B cell (primary cell): ENCODE measurements around the gene PIK3R1. TPM values are rescaled to one million over a fixed set of nuclear protein-coding genes. Genes with fewer than 3 reads are reported as not detected.
A peak's percentile ranks its signal among the peaks of the same experiment; 100 is the strongest.

ENCODE experiments used
- ATAC-seq: fragments of 200-7000 bp; cut with Tn5 transposase; one replicate; pipeline ENCODE4 v1.10.0; 2021; ENCODE audit warnings: low read depth, mild to moderate bottlenecking, moderate number of reproducible peaks, moderate library complexity
- CTCF ChIA-PET: fragments of 350-600 bp; sonication (Branson Sonifier 250); formaldehyde crosslinking; loops from one replicate; lab custom pipeline; 2021; ENCODE audit warnings: antibody characterized with exemption, inconsistent platforms; lab: Charles Lee
- POLR2A ChIA-PET: fragments of 350-600 bp; sonication (Branson Sonifier 250); formaldehyde crosslinking; loops from one replicate; lab custom pipeline; 2021; ENCODE audit warnings: antibody characterized with exemption; lab: Charles Lee
- DNase-seq: peaks from one replicate; pipeline ENCODE4 v3.0.0; 2013
- H2AFZ ChIP-seq: 2 replicates; pipeline ENCODE4 v1.6.1; 2012; ENCODE audit warnings: mild to moderate bottlenecking, low read depth, low read length; ENCODE audit not compliant: insufficient read depth, poor library complexity, severe bottlenecking
- H3K27ac ChIP-seq, 2 donors: 1 replicate in 1 of 2; 2 replicates in 1 of 2; pipeline ENCODE4 v1.5.1; 2012 to 2013; ENCODE audit warnings: low read length in 2 of 2, mild to moderate bottlenecking in 2 of 2, moderate library complexity in 1 of 2
- H3K27me3 ChIP-seq, 4 experiments: fragments of 200-600 bp in 1 of 4; sonication (generic) in 1 of 4; replicated peaks in 1 of 4; 1 replicate in 2 of 4; 2 replicates in 2 of 4; pipeline versions ENCODE4 v1.6.1 to v1.7.0; 2013 to 2016; ENCODE audit warnings: low read length in 3 of 4, mild to moderate bottlenecking in 2 of 4, mixed read lengths in 1 of 4, moderate library complexity in 1 of 4; ENCODE audit not compliant: insufficient read depth in 4 of 4, control insufficient read depth in 3 of 4; ENCODE audit errors: control extremely low read depth in 1 of 4
- H3K36me3 ChIP-seq, 2 experiments: replicated peaks in 1 of 2; 1 replicate in 1 of 2; 2 replicates in 1 of 2; pipeline versions ENCODE4 v1.6.1 to v1.7.1; 2013; ENCODE audit warnings: low read length in 1 of 2; ENCODE audit not compliant: insufficient read depth in 2 of 2, control insufficient read depth in 1 of 2; ENCODE audit errors: control extremely low read depth in 1 of 2, extremely low read depth in 1 of 2
- H3K4me1 ChIP-seq, 2 donors: fragments of 200-600 bp in 1 of 2; sonication (generic) in 1 of 2; 1 replicate in 1 of 2; 2 replicates in 1 of 2; pipeline versions ENCODE4 v1.5.1 to v1.6.1; 2013 to 2017; ENCODE audit warnings: low read length in 2 of 2; ENCODE audit not compliant: control insufficient read depth in 2 of 2, insufficient read depth in 2 of 2
- H3K4me2 ChIP-seq: replicated peaks from 2 replicates; pipeline ENCODE3; 2012; ENCODE audit warnings: mild to moderate bottlenecking, low read depth, low read length; ENCODE audit not compliant: poor library complexity, severe bottlenecking
- H3K4me3 ChIP-seq, 5 experiments: fragments of 200-600 bp in 1 of 5; sonication (generic) in 1 of 5; 1 replicate in 3 of 5; 2 replicates in 2 of 5; pipeline versions ENCODE4 v1.5.1 to v1.7.0; 2011 to 2016; ENCODE audit warnings: low read length in 4 of 5, mild to moderate bottlenecking in 4 of 5, low read depth in 2 of 5, control low read depth in 1 of 5, moderate library complexity in 1 of 5; ENCODE audit not compliant: insufficient read depth in 1 of 5; ENCODE audit errors: control extremely low read depth in 1 of 5, extremely low read depth in 1 of 5
- H3K79me2 ChIP-seq: fragments of 200-600 bp; sonication (generic); one replicate; pipeline ENCODE4 v1.6.0; 2016; ENCODE audit warnings: low read length; ENCODE audit not compliant: control insufficient read depth, insufficient read depth
- H3K9ac ChIP-seq: fragments of 200-600 bp; sonication (generic); 2 replicates; pipeline ENCODE4 v1.6.1; 2017; ENCODE audit warnings: mild to moderate bottlenecking, low read length, moderate library complexity
- H3K9me3 ChIP-seq, 3 donors: one replicate each; pipeline versions ENCODE4 v1.6.1 to v1.7.1; 2013; ENCODE audit warnings: low read length in 2 of 3; ENCODE audit not compliant: control insufficient read depth in 2 of 3, insufficient read depth in 1 of 3; ENCODE audit errors: control extremely low read depth in 1 of 3
- H4K20me1 ChIP-seq: 2 replicates; pipeline ENCODE4 v1.6.0; 2012; ENCODE audit warnings: mild to moderate bottlenecking, low read length; ENCODE audit not compliant: insufficient read depth, control insufficient read depth, poor library complexity, severe bottlenecking
- H3K27ac Mint-ChIP-seq: one replicate; pipeline ENCODE4 v1.8.0; 2021; ENCODE audit warnings: mixed read lengths
- H3K27me3 Mint-ChIP-seq: one replicate; pipeline ENCODE4 v1.8.0; 2021; ENCODE audit warnings: mixed read lengths
- H3K4me1 Mint-ChIP-seq: one replicate; pipeline ENCODE4 v1.8.0; 2021; ENCODE audit warnings: mixed read lengths
- H3K4me3 Mint-ChIP-seq: one replicate; pipeline ENCODE4 v1.8.0; 2021; ENCODE audit warnings: mixed read lengths
- H3K9me3 Mint-ChIP-seq: one replicate; pipeline ENCODE4 v1.8.0; 2022; ENCODE audit warnings: mixed read lengths; ENCODE audit not compliant: insufficient read depth
- EZH2 ChIP-seq: IDR thresholded peaks from 2 replicates; pipeline ENCODE4 v1.6.1; 2012; ENCODE audit warnings: borderline replicate concordance, low read depth, mild to moderate bottlenecking, moderate library complexity, low read length; ENCODE audit not compliant: insufficient read depth, poor library complexity, severe bottlenecking
- WGBS: methylation state at CpG from one replicate; pipeline ENCODE4 v1.1.5; 2013; ENCODE audit warnings: missing lambda C conversion rate; ENCODE audit not compliant: insufficient coverage; 5-methylcytosine and 5-hydroxymethylcytosine counted together
- intact Hi-C: fragments of 100-400 bp; cut with micrococcal nuclease; formaldehyde crosslinking; loops from one replicate; pipeline ENCODE4 v1.10.0; 2022
- polyA minus RNA-seq: library from RNA; depleted of rRNA, polyadenylated mRNA; stranded (reverse); fragments of >200 nt; gene quantifications from 2 replicates; pipeline ENCODE4 v1.2.3, GENCODE V29; 2012
- polyA plus RNA-seq: library from polyadenylated mRNA; depleted of rRNA; stranded (reverse); fragments of >200 nt; gene quantifications from 2 replicates; pipeline ENCODE4 v1.2.3, GENCODE V29; 2012
- total RNA-seq, 2 donors: library from RNA; stranded (reverse); fragments of 120-200 nt in 1 of 2; gene quantifications; 1 replicate in 1 of 2; 2 replicates in 1 of 2; pipeline versions ENCODE4 v1.2.3 to v1.2.4, GENCODE V29; 2013 to 2022
- TF ChIP-seq, protein P1 (sequence below): fragments of 200-600 bp; IDR thresholded peaks from one replicate; pipeline ENCODE4 v1.8.0; 2022; ENCODE audit warnings: antibody characterized with exemption, mild to moderate bottlenecking

The PIK3R1 gene
- 63.8 and 73.3 TPM in 2 replicates for total RNA-seq
- 51.0 TPM for total RNA-seq (2013)
- 5.6 and 10.1 TPM in 2 replicates for polyA plus RNA-seq
- 37.9 and 42.2 TPM in 2 replicates for polyA minus RNA-seq

DNA sequence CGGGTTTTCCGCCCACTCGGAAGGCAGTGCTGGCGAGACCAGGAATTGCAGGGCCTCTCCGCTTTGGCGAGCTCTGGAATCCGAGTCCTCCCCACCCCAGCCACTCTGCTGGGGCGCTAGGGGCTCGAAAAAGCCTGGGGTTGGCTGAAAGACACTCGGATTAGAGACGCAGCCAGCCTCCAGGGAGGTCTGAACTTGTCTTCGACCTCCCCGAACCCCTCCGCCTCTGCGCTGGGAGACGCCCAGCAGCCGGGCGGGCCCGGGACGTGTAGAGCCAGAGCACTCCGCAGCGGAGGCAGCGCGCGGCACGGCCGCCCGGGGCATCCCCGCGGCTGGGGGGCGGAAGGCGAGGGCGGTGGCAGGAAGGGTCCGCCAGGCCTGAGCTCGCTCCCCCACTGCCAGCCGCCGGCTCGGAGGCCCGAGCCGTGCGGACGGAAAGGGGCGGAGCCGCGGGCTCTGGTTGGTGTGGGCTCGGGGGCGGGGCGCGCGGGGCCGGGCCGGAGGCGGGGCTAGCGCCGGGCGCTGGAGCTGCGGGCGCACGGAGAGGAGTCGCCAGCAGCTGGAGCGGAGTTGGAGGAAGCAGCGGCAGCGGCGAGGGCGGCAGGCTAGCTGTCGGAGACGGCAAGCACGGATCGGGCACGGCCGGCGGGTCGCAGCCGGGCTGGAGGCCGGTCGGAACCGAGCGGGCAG, at the start of gene PIK3R1:
Gene PIK3R1, plus strand, starts transcription at position 549 of the 690 bp plus-strand sequence. CDS start 10,920 bp downstream, outside the sequence.
- POLR2A ChIA-PET = interaction anchor here (0.6 to 1.5 kb wide), 9 partner anchors 16 to 1023 kb away, joined by 3 to 5 read pairs (median 4); no protein-coding TSS in a partner anchor
- Histone ChIP-seq H3K36me3 (peaks cover 0 to 2% of the 10 kb centered on the region in 2 experiments), H2AFZ (peak within 1 kb of the TSS; percentile 89), H3K27me3 (no peaks in the 10 kb centered on the region), H3K79me2 (peaks cover 44% of the 10 kb centered on the region), H3K4me2 (peak within 1 kb of the TSS; percentile 81), H3K4me3 (peak within 1 kb of the TSS; percentile 76 to 94 (median 88)), H3K27ac (peak within 1 kb of the TSS; percentile 90 to 92), H4K20me1 (peaks cover 26% of the 10 kb centered on the region), H3K9ac (peak within 1 kb of the TSS; percentile 79), H3K4me1 (peaks cover 22 to 24% of the 10 kb centered on the region in 2 donors), H3K9me3 (peaks cover 0 to 10% (median 9%) of the 10 kb centered on the region in 3 donors)
- H3K4me1 Mint-ChIP-seq = peaks cover 44% of the 10 kb centered on the region
- H3K27ac Mint-ChIP-seq = peak within 1 kb of the TSS; percentile 98
- under 1% methylated on average over 78 of the region's 78 CpGs for WGBS
- peak; percentile 97 for DNase-seq
- no peaks in the 10 kb centered on the region for H3K9me3 Mint-ChIP-seq
- TF ChIP-seq, protein P1, sequence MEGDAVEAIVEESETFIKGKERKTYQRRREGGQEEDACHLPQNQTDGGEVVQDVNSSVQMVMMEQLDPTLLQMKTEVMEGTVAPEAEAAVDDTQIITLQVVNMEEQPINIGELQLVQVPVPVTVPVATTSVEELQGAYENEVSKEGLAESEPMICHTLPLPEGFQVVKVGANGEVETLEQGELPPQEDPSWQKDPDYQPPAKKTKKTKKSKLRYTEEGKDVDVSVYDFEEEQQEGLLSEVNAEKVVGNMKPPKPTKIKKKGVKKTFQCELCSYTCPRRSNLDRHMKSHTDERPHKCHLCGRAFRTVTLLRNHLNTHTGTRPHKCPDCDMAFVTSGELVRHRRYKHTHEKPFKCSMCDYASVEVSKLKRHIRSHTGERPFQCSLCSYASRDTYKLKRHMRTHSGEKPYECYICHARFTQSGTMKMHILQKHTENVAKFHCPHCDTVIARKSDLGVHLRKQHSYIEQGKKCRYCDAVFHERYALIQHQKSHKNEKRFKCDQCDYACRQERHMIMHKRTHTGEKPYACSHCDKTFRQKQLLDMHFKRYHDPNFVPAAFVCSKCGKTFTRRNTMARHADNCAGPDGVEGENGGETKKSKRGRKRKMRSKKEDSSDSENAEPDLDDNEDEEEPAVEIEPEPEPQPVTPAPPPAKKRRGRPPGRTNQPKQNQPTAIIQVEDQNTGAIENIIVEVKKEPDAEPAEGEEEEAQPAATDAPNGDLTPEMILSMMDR = peak; percentile 40
- TF ChIP-seq EZH2 = no peak
- H3K4me3 Mint-ChIP-seq = peak within 1 kb of the TSS; percentile 85
- CTCF ChIA-PET = interaction anchor here (0.6 to 3.6 kb wide), 14 partner anchors 12 to 1007 kb away, joined by 3 to 15 read pairs (median 4); no protein-coding TSS in a partner anchor
- ATAC-seq = peak; percentile 84
- H3K27me3 Mint-ChIP-seq = no peaks in the 10 kb centered on the region
- intact Hi-C loops = loop anchor here (1.0 to 10.0 kb wide), 10 partner anchors 18 to 1661 kb away; partner anchors contain the start of genes CCNB1 and CD180

DNA sequence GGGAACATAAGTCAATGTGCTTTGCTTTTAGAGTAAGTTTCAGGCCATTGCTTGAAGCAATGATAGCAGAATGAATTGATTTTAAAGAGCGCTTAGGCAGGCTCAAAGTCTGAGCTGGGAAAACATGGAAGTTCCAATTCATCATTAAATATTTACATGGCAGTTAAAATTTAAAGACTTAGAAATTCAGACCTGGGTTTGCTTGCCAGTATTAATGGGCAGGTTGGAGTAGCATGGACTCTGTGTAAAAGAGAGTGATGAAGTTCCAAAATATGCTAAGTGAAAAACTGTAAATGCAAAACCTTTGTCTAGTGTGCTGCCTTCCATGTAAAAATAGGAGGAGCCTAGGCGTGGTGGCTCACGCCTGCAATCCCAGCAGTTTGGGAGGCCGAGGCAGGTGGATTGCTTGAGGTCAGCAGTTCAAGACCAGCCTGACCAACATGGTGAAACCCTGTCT, 48.3 kb upstream of the PIK3R1 start:
- WGBS = 100% methylated on average over 2 of the region's 4 CpGs
- Mint-ChIP-seq H3K4me3 (no peak overlapping the region), H3K27me3 (no peaks in the 10 kb centered on the region), H3K27ac (no peak overlapping the region), H3K4me1 (no peaks in the 10 kb centered on the region), H3K9me3 (no peaks in the 10 kb centered on the region)
- ChIA-PET CTCF (no interaction called here), POLR2A (no interaction called here)
- intact Hi-C loops = no loop called here
- no peaks in the 10 kb centered on the region for H3K36me3 ChIP-seq
- no peaks in the 10 kb centered on the region for H3K9me3 ChIP-seq
- H3K4me3 ChIP-seq = no peak overlapping the region
- ATAC-seq (no peak), DNase-seq (no peak)
- no peaks in the 10 kb centered on the region for H3K27me3 ChIP-seq
- no peaks in the 10 kb centered on the region for H3K79me2 ChIP-seq
- H3K4me1 ChIP-seq = no peaks in the 10 kb centered on the region
- no peak overlapping the region for H2AFZ ChIP-seq
- H3K4me2 ChIP-seq = no peak overlapping the region
- H3K27ac ChIP-seq = no peak overlapping the region
- TF ChIP-seq EZH2 = no peak
- TF ChIP-seq, protein P1 = no peak
- no peaks in the 10 kb centered on the region for H4K20me1 ChIP-seq
- no peak overlapping the region for H3K9ac ChIP-seq
